ENCODE results near the gene SLC25A23.

The SLC25A23 gene

DNA sequence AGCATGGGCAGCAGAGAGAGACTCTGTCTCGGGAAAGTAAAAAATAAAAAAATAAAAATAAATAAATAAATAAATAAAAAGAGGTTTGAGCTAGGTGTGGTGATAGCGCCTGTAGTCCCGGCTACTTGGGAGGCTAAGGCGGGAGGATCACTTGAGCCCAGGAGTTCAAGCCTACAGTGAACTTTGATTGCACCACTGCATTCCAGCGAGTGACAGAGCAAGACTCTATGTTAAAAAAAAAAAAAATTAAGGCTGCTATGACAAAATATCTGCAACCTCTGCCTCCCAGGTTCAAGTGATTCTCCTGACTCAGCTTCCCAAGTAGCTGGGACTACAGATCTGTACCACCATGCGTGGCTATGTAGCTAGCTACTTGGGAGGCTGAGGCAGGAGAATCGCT lies 25.2 kb upstream of the SLC25A23 start:
- TF ChIP-seq, protein P1, sequence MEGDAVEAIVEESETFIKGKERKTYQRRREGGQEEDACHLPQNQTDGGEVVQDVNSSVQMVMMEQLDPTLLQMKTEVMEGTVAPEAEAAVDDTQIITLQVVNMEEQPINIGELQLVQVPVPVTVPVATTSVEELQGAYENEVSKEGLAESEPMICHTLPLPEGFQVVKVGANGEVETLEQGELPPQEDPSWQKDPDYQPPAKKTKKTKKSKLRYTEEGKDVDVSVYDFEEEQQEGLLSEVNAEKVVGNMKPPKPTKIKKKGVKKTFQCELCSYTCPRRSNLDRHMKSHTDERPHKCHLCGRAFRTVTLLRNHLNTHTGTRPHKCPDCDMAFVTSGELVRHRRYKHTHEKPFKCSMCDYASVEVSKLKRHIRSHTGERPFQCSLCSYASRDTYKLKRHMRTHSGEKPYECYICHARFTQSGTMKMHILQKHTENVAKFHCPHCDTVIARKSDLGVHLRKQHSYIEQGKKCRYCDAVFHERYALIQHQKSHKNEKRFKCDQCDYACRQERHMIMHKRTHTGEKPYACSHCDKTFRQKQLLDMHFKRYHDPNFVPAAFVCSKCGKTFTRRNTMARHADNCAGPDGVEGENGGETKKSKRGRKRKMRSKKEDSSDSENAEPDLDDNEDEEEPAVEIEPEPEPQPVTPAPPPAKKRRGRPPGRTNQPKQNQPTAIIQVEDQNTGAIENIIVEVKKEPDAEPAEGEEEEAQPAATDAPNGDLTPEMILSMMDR (conservative IDR thresholded peaks at IDR 0.05): no peak

DNA sequence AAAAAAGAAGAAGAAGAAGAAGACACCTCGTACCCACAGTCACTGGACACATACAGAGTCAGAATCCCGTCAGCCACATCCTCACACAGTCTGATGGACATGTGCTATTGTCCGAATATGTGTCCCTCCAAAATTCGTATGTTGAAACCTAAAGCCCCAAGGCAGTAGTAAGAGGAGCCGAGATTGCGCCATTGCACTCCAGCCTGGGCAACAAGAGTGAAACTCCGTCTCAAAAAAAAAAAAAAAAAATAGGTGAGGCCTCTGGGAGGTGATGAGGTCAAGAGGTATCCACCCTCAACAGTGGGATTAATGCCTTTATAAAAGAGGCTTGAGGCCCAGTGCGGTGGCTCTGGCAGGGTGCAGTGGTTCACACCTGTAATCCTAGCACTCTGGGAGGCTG lies 24.6 kb upstream of the SLC25A23 start:
- H3K27ac ChIP-seq: no peak overlapping the region
- TF ChIP-seq, protein P1 (conservative IDR thresholded peaks at IDR 0.05): no peak

More for the DNA sequence above, 25.2 kb upstream of the SLC25A23 start:
- no peak overlapping the region for H3K27ac ChIP-seq

DNA sequence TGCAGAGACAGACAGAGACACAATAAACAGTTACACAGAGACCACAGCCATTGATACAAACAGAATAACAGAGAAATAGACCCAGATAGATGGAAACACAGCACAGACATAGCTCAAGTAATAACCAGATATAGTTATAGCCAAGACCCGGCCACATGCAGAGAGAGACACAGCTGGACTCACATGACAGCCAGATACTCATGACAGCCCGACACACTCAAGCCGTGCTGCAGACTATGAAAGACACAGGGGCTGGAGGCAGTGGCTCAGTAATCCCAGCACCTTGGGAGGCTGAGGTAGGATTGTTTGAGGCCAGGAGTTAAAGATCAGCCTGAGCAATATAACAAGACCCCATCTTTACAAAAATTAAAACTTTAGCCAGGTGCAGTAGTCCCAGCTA lies 23.6 kb upstream of the SLC25A23 start:
- TF ChIP-seq, protein P1 (conservative IDR thresholded peaks at IDR 0.05): no peak
- no peak overlapping the region for H3K27ac ChIP-seq

DNA sequence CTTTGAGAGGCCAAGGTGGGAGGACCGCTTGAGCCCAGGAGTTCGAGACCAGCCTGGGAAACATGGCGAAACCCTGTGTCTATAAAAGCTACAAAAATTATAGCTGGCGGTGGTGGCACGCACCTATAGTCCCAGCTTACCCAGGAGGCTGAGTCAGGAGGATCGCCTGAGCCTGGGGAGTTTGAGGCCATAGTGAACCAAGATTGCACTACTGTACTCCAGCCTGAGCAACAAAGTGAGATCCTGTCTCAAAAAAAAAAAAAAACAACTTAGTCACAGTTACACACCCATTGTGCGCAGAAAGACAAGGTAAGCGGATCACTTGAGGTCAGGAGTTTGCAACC lies 22.7 kb upstream of the SLC25A23 start:
- TF ChIP-seq, protein P1 (conservative IDR thresholded peaks at IDR 0.05): no peak
- H3K27ac ChIP-seq: no peak overlapping the region

DNA sequence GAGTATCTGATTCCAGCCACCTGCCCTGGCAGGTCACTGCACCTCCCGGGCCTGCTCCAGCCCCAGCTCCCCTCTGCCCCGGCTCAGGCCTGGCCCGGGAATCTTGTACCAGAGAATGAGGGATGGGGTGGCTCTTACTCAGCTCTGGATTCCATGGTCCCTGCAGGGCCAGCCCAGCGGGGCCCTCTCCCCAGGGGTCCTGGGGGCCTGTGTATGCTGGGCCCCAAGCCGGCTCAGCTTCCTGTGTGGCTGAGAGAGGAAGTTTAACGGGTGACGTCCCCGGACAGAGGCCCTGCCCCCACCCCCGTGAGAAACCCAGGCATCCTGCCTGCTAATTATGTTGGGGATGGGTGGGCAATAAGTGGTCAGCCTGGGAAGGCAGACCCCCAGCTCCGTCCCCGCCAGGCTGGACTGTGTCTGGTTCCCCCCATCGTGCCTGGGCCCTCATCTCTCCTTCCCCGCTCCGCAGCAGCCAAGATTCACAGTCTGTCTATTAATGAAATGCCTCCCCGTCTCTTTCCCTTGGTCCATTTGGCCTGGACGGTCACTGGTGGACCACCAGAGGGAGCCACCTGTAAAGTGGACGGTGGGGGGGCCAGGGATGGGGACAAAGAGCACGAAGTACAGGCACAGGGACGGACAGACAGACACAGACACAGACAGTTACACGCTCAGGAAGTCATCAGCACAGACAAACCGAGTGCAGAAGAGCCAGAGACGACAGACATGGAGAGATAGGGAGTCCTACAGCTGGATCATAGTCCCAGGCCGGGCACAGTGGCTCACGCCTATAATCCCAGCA lies 22.1 kb upstream of the SLC25A23 start, which contains the start of gene DENND1C:
TSS of gene DENND1C (minus strand) at position 247 of the 802 bp plus-strand sequence. CDS start at position 155, 92 bp downstream.
- TF ChIP-seq, protein P1 (conservative IDR thresholded peaks at IDR 0.05): peak; percentile 39

DNA sequence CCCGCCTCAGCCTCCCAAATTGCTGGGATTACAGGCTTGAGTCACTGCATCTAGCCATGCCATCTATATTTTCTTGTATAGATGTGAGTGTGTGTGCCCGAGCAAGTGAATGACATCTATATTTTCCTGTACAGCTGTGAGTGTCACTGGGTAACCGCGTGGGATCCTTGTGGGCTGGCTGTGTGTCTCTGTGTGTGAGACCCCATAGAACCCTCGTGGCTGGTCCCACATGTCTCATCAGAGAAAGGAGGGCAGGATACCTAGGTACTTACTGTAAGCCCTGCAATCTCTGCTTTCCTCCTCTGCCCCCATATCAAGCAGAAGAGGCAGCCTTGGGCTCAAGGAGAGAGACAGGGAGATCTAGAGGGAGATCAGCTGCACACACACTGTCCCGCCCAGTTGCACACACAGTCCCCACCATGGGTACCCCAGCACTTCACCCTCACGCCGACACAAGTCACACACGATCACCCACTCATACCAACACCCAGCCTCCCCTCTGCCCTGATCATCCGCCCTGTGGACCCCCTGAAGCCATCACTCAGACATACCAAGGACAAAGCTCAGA lies 21.3 kb upstream of the SLC25A23 start:
- TF ChIP-seq, protein P1 (conservative IDR thresholded peaks at IDR 0.05): no peak
- no peak overlapping the region for H3K27ac ChIP-seq

More for the DNA sequence above, 22.1 kb upstream of the SLC25A23 start, which contains the start of gene DENND1C:
- no peak within 1 kb of the TSS for H3K27ac ChIP-seq

DNA sequence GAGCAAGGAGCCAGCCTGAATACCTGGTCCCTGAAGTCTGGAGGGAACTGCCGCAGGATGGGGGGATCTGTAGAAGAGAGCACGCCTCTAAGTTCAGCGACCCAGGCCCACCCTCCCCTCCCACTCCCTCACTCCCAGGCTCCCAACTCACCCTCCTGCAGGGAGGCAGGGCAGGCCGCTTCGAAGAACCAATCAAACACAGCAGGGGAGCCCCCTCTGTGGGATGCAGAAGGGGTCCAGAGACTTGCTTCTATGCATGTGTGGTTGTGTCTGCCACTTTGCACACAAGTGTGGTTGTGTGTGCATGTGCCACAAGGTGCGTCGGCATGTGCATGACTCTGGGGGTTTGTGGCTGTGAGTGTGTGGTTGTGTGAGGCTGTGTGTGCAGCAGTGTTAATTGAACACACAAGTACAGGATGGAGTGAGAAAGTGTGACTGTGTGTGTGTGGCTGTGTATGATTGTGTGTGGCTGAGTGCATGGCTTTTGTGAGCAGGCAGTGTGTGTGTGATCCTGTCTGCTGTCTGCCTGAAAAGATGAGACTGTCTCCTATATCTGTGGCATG lies 20.3 kb upstream of the SLC25A23 start:
- TF ChIP-seq, protein P1 (conservative IDR thresholded peaks at IDR 0.05): no peak
- H3K27ac ChIP-seq: no peak overlapping the region
